RPMI7951 (cell line): Measurements from ENCODE around the gene RAB22A. TPM values are rescaled to one million over a fixed set of nuclear protein-coding genes. Genes with fewer than 3 reads are reported as not detected.
"Not testable (repeated sequence)": the region's sequence is repeated elsewhere in the genome, so short reads cannot be mapped to it uniquely, and the experiment has no call there.

ENCODE experiments used
- DNase-seq: peaks from one replicate; pipeline ENCODE4 v3.0.0-alpha.2; 2012; ENCODE audit warnings: low read depth
- total RNA-seq: library from RNA; depleted of rRNA; stranded (reverse); fragments of >200 nt; shearing (Covaris generic); gene quantifications from 2 replicates; pipeline ENCODE4 v1.2.3, GENCODE V29; 2014

RAB22A gene
- total RNA-seq, 1 experiment from 2014 or later: 26.8 TPM

DNA sequence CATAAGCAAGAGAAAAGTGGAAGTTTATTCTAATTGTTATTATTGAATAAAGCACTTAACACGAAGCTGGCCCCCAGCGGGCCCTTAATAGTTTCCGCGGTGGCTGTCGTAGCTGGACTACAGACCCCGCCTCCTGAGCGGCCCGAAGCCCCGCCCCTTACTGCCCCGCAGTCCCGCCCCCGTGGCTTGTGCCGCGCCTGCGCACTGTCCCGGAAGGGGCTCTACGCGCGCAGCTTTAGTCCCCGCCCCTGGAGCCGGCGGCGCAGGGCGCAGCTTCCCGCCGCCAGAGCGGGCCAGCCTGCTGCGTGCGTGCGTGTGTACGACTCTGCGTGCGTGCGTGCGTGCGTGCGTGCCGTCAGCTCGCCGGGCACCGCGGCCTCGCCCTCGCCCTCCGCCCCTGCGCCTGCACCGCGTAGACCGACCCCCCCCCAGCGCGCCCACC is 79.4 kb downstream of the RAB22A start, which contains the start of gene VAPB:
VAPB (plus strand) TSS at position 348 of the 442 bp plus-strand sequence. CDS start 231 bp downstream, outside the sequence.
- DNase-seq: peak; percentile 95

GRCh38 chr20:58389324-58389967 is 79.9 kb downstream of the RAB22A start:
- peak; percentile 56 for DNase-seq

DNA sequence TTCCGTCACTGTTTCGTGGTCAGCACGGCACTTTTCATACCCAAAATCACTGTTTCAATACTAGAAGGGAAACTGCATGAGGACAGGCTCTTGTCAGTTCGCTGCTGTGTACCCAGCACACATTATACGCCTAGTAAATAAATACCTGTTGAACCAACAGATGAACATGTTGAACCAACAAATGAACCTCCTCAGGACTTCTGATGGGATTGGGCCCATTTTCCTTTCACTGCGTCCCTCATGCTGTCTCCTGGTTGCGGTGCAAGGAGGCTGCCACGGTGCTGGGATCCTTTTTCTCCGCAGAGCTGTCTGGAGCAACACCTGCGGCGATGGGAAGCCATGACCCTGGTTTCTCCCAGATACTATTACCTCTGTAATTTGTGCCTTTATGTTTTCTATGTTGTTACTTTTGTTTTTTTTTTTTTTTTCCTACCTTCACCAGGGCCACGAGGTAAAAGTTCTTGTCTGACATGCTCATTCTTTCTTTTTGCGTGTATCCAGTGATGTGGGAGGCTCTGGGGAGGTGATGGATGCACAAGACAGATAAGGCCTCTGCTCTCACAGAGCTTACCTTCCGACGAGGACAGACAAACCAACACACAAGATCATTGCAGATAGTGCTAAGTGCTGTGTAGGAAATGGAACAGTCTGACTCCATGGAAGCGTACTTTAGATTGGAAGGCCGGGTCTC is 80.6 kb downstream of the RAB22A start:
- no peak for DNase-seq

GRCh38 chr20:58390659-58391035 is 81.1 kb downstream of the RAB22A start:
- DNase-seq: no peak

- DNase-seq: no peak
Measured at GRCh38 chr20:58392286-58392685, 82.8 kb downstream of the RAB22A start.

DNA sequence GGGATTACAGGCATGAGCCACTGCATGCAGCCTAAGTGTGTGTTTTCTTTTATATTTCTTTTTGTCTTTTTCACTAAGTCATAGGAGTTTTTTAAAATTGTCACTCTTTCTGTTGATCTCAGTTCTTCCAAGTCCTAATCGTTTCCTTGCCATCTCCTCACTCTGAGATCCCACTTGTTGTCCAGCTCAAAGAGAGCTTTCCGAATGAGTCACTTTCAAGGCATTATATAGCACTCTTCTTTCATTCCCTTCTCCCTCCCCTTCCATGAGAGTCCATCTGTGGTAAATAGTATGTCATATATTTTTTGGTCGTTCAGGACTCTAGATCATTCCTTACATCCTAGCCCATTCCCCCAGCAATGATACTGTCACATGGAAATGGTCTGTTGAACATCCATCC is 83.8 kb downstream of the RAB22A start:
- peak; percentile 69 for DNase-seq

- no peak for DNase-seq
Measured at GRCh38 chr20:58394801-58395200, 85.3 kb downstream of the RAB22A start.

GRCh38 chr20:58395604-58396003 is 86.1 kb downstream of the RAB22A start:
- DNase-seq: no peak

DNA sequence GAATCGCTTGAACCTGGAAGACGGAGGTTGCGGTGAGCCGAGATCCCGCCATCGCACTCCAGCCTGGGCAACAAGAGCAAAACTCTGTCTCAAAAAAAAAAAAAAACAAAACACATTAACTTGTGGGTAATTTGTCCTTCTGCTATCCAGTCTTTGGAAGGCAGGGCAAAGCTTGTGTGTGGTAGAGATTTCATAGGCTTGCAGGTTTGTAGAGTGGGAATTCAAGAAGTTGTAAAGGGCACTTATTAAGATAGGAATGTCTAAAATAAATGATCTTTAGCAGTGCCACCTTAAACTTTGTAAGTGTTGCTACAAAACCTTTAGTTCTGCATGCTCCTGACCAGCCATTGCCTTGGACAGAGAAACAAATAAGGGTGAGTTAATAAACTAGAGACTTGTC is 87.9 kb downstream of the RAB22A start:
- no peak for DNase-seq

- DNase-seq: no peak
Measured at GRCh38 chr20:58398254-58398653, 88.7 kb downstream of the RAB22A start.

DNA sequence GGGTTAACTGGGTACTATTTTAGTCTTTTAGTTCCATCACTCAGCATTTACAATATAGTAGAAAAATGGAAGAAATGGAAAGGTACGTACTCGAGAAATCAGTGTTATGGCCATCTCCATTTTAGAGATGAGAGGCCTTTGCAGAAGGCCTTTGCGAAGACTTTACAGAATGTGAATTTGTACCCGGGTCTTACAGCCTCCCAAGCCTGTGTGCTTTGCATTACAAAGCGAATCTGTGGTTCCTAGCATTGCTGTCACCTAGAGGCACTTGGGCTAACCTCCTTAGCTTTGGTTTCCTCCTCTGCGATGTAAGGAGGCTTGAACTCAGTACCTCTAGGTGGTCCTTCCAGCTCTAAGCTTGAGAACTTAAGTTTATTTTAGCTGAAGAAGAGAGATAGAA is 90.4 kb downstream of the RAB22A start:
- no peak for DNase-seq

DNA sequence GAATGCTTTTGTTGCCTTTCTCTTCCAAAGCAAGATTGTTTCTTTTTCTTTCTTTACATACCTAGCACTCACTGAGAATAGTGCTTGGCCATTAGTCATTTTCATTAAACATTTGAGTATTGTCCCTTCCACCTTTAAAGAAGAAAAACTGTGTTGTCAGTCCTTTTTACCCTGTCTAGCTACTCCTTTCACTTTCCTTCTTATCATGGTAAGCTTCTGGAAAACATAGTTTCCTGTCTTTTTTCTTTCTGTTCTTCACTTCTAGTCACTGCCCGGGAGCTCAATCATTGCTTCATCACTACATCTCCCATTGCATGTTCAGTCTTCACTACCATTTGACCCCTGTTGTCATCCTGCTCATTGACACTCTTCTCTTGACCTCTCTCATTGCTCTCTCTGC is 91.6 kb downstream of the RAB22A start:
- no peak for DNase-seq

- DNase-seq: no peak
Measured at GRCh38 chr20:58402305-58402704, 92.8 kb downstream of the RAB22A start.

DNA sequence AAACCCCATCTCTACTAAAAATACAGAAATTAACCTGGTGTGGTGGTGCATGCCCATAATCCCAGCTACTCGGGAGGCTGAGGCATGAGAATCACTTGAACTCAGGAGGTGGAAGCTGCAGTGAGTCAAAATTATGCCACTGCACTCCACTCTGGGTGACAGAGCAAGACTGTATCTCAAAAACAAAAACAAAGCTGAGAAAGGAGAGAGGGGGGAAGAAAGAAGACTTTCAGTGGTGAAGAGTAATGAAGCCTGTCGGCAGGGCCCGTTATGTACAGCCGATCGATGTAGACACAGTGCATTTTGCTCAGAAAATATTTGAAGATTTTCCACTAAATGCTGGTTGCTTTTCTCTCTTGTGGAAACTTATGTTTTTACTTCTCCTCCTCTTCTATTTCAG is 93.3 kb downstream of the RAB22A start:
- no peak for DNase-seq

- no peak for DNase-seq
Measured at GRCh38 chr20:58403272-58403671, 93.8 kb downstream of the RAB22A start.

GRCh38 chr20:58405504-58406291 is 96.2 kb downstream of the RAB22A start:
- DNase-seq: no peak

- DNase-seq: no peak
Measured at GRCh38 chr20:58406422-58407001, 97.0 kb downstream of the RAB22A start.

- DNase-seq: peak; percentile 33
Measured at GRCh38 chr20:58407201-58407873, 97.8 kb downstream of the RAB22A start.

DNA sequence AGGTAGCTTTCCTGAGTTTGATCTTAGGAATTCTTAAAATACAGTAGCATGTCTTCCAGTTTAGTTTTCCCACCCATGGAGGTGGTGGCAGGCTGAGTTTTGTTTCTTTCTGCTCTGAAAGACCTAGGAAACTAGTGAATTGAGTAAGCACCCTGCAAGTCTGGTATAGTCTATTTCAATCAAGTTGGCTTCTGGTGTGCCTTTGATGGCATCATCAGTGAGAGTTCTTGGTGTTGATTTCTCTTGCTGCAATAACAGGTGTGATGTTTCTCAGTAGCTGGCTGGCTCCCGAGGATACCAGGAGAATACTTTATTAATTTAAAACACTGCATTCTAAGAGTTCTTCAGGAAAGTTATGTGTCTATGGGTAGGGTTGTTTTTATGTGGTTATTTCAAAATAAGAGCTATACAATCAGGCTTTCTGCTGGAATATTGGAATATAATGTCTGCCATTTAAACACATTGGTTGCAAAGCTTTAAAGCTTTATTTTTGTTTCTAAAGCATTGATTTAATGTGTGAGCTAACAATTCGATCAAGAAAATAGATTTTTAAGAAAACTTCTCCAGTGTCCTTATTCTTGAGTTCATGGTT is 98.5 kb downstream of the RAB22A start:
- DNase-seq: no peak

GRCh38 chr20:58408603-58409246 is 99.2 kb downstream of the RAB22A start:
- peak; percentile 42 for DNase-seq

- not testable (repeated sequence) for DNase-seq
Measured at GRCh38 chr20:58414216-58414615, 104.7 kb downstream of the RAB22A start.
